Suprapubic skin (tissue), 3 donors: Measurements from ENCODE around the gene ATF7.

Experiments used
- CTCF ChIP-seq, 2 donors: fragments of 200-600 bp in 1 of 2; fragments of 450-650 bp in 1 of 2; sonication (generic) in 1 of 2; IDR thresholded peaks; one replicate each; pipeline ENCODE4 v1.5.1; 2016 to 2019; ENCODE audit warnings: antibody characterized with exemption in 2 of 2, mild to moderate bottlenecking in 1 of 2, moderate library complexity in 1 of 2
- EP300 ChIP-seq: sonication (generic); formaldehyde crosslinking; IDR thresholded peaks from one replicate; pipeline ENCODE4 v1.6.1; 2017; ENCODE audit warnings: antibody characterized with exemption
- POLR2A ChIP-seq, 2 donors: fragments of 450-650 bp; IDR thresholded peaks; one replicate each; pipeline ENCODE4 v1.6.1; 2017; ENCODE audit warnings: antibody characterized with exemption in 2 of 2, mild to moderate bottlenecking in 2 of 2, moderate library complexity in 2 of 2

GRCh38 chr12:53533471-53533870 lies 92.7 kb downstream of the ATF7 start:
- TF ChIP-seq POLR2A (IDR thresholded peaks at IDR 0.05), result no peak
- TF ChIP-seq CTCF (IDR thresholded peaks at IDR 0.05), result no peak
- no peak for TF ChIP-seq EP300
